Activated T-helper 17 cell treated with anti-CD3 and anti-CD28 coated beads, Interleukin-2, amount 50 U/mL, for 72 hours (primary cell): Measurements from ENCODE around the gene LRRN3. TPM values are rescaled to one million over a fixed set of nuclear protein-coding genes. Genes with fewer than 3 reads are reported as not detected.

ENCODE experiments used
- ATAC-seq: fragments of 150-1000 bp; cut with Tn5 transposase; replicated peaks from 2 replicates; pipeline ENCODE4 v1.10.0; 2021; ENCODE audit warnings: mild to moderate bottlenecking, moderate library complexity
- H3K27ac Mint-ChIP-seq: one replicate; pipeline ENCODE4 v1.8.0; 2022; ENCODE audit warnings: mixed read lengths
- H3K27me3 Mint-ChIP-seq: one replicate; pipeline ENCODE4 v1.8.0; 2022; ENCODE audit warnings: mixed read lengths
- H3K36me3 Mint-ChIP-seq: one replicate; pipeline ENCODE4 v1.8.0; 2022; ENCODE audit warnings: low read depth, mild to moderate bottlenecking, mixed read lengths
- H3K4me1 Mint-ChIP-seq: one replicate; pipeline ENCODE4 v1.8.0; 2022; ENCODE audit warnings: mixed read lengths
- H3K4me3 Mint-ChIP-seq: one replicate; pipeline ENCODE4 v1.8.0; 2022; ENCODE audit warnings: mild to moderate bottlenecking, mixed read lengths
- H3K9me3 Mint-ChIP-seq: one replicate; pipeline ENCODE4 v1.8.0; 2022; ENCODE audit warnings: mixed read lengths
- total RNA-seq, 2 donors: library from RNA; stranded (reverse); gene quantifications; one replicate each; pipeline ENCODE4 v1.2.3, GENCODE V29; 2022

LRRN3 gene
- total RNA-seq, 2 donors from 2014 or later, result 9.6 to 30.4 TPM

GRCh38 chr7:111088328-111088727 lies 2.6 kb upstream of the LRRN3 start:
- no peaks in the 10 kb centered on the region for H3K27me3 Mint-ChIP-seq
- H3K4me3 Mint-ChIP-seq, result peak overlapping the region; percentile 26
- no peak for ATAC-seq
- H3K4me1 Mint-ChIP-seq, result peaks cover 46% of the 10 kb centered on the region
- H3K27ac Mint-ChIP-seq, result peak overlapping the region; percentile 62
- H3K36me3 Mint-ChIP-seq, result no peaks in the 10 kb centered on the region
- no peaks in the 10 kb centered on the region for H3K9me3 Mint-ChIP-seq

GRCh38 chr7:111089822-111090426 lies 1.0 kb upstream of the LRRN3 start:
- no peak for ATAC-seq
- Mint-ChIP-seq H3K36me3 (peaks cover 6% of the 10 kb centered on the region), H3K4me1 (peaks cover 35% of the 10 kb centered on the region), H3K4me3 (no peak overlapping the region), H3K27me3 (no peaks in the 10 kb centered on the region), H3K27ac (no peak overlapping the region), H3K9me3 (no peaks in the 10 kb centered on the region)

GRCh38 chr7:111091593-111092358 lies 849 bp downstream of the LRRN3 start:
- Mint-ChIP-seq H3K9me3 (no peaks in the 10 kb centered on the region), H3K36me3 (peaks cover 6% of the 10 kb centered on the region), H3K4me3 (peak overlapping the region; percentile 73), H3K4me1 (peaks cover 22% of the 10 kb centered on the region), H3K27ac (peak overlapping the region; percentile 81), H3K27me3 (no peaks in the 10 kb centered on the region)
- peak; percentile 11 for ATAC-seq

GRCh38 chr7:111092406-111093236 lies 1.7 kb downstream of the LRRN3 start:
- Mint-ChIP-seq H3K27me3 (no peaks in the 10 kb centered on the region), H3K27ac (peak overlapping the region; percentile 84), H3K36me3 (peaks cover 6% of the 10 kb centered on the region), H3K4me1 (peaks cover 21% of the 10 kb centered on the region), H3K4me3 (peak overlapping the region; percentile 73), H3K9me3 (no peaks in the 10 kb centered on the region)
- peak; percentile 75 for ATAC-seq

- Mint-ChIP-seq H3K9me3 (no peaks in the 10 kb centered on the region), H3K27ac (peak overlapping the region; percentile 84), H3K4me3 (peak overlapping the region; percentile 73), H3K27me3 (no peaks in the 10 kb centered on the region), H3K36me3 (peaks cover 6% of the 10 kb centered on the region), H3K4me1 (peaks cover 12% of the 10 kb centered on the region)
- no peak for ATAC-seq
Measured at GRCh38 chr7:111093496-111093895, 2.6 kb downstream of the LRRN3 start.

- no peak for ATAC-seq
- no peaks in the 10 kb centered on the region for H3K27me3 Mint-ChIP-seq
- H3K4me1 Mint-ChIP-seq, result peaks cover 12% of the 10 kb centered on the region
- H3K4me3 Mint-ChIP-seq, result peak overlapping the region; percentile 73
- H3K9me3 Mint-ChIP-seq, result no peaks in the 10 kb centered on the region
- peak overlapping the region; percentile 84 for H3K27ac Mint-ChIP-seq
- H3K36me3 Mint-ChIP-seq, result peaks cover 6% of the 10 kb centered on the region
Measured at GRCh38 chr7:111094419-111094818, 3.5 kb downstream of the LRRN3 start.

GRCh38 chr7:111096997-111097396 lies 6.1 kb downstream of the LRRN3 start:
- peaks cover 12% of the 10 kb centered on the region for H3K4me1 Mint-ChIP-seq
- ATAC-seq, result no peak

GRCh38 chr7:111098011-111098925 lies 7.3 kb downstream of the LRRN3 start:
- no peaks in the 10 kb centered on the region for H3K9me3 Mint-ChIP-seq
- H3K4me1 Mint-ChIP-seq, result peaks cover 4% of the 10 kb centered on the region
- ATAC-seq, result peak; percentile 77
- no peaks in the 10 kb centered on the region for H3K27me3 Mint-ChIP-seq
- H3K27ac Mint-ChIP-seq, result peak overlapping the region; percentile 46
- H3K4me3 Mint-ChIP-seq, result peak overlapping the region; percentile 53
- H3K36me3 Mint-ChIP-seq, result peaks cover 7% of the 10 kb centered on the region

More at GRCh38 chr7:111096997-111097396, 6.1 kb downstream of the LRRN3 start:
- H3K27ac Mint-ChIP-seq, result no peak overlapping the region
- H3K4me3 Mint-ChIP-seq, result no peak overlapping the region
- H3K27me3 Mint-ChIP-seq, result no peaks in the 10 kb centered on the region
- no peaks in the 10 kb centered on the region for H3K9me3 Mint-ChIP-seq
- H3K36me3 Mint-ChIP-seq, result peaks cover 6% of the 10 kb centered on the region

- H3K4me1 Mint-ChIP-seq, result no peaks in the 10 kb centered on the region
- peak overlapping the region; percentile 53 for H3K4me3 Mint-ChIP-seq
- H3K36me3 Mint-ChIP-seq, result peaks cover 13% of the 10 kb centered on the region
- no peaks in the 10 kb centered on the region for H3K27me3 Mint-ChIP-seq
- ATAC-seq, result no peak
- no peak overlapping the region for H3K27ac Mint-ChIP-seq
- no peaks in the 10 kb centered on the region for H3K9me3 Mint-ChIP-seq
Measured at GRCh38 chr7:111098926-111099250, 8.0 kb downstream of the LRRN3 start.

GRCh38 chr7:111101856-111102646 lies 11.1 kb downstream of the LRRN3 start:
- Mint-ChIP-seq H3K36me3 (peaks cover 7% of the 10 kb centered on the region), H3K4me3 (no peak overlapping the region), H3K9me3 (no peaks in the 10 kb centered on the region), H3K27ac (no peak overlapping the region), H3K4me1 (peaks cover 4% of the 10 kb centered on the region), H3K27me3 (no peaks in the 10 kb centered on the region)
- peak; percentile 57 for ATAC-seq

- ATAC-seq, result no peak
- Mint-ChIP-seq H3K4me1 (peaks cover 4% of the 10 kb centered on the region), H3K9me3 (no peaks in the 10 kb centered on the region), H3K27me3 (no peaks in the 10 kb centered on the region), H3K4me3 (no peak overlapping the region), H3K36me3 (peaks cover 7% of the 10 kb centered on the region), H3K27ac (no peak overlapping the region)
Measured at GRCh38 chr7:111103136-111103535, 12.2 kb downstream of the LRRN3 start.

GRCh38 chr7:111103678-111104274 lies 12.8 kb downstream of the LRRN3 start:
- Mint-ChIP-seq H3K27me3 (no peaks in the 10 kb centered on the region), H3K36me3 (peaks cover 7% of the 10 kb centered on the region), H3K4me3 (no peak overlapping the region), H3K27ac (no peak overlapping the region), H3K9me3 (no peaks in the 10 kb centered on the region), H3K4me1 (peaks cover 4% of the 10 kb centered on the region)
- peak; percentile 43 for ATAC-seq

GRCh38 chr7:111104710-111105109 lies 13.8 kb downstream of the LRRN3 start:
- ATAC-seq, result no peak
- Mint-ChIP-seq H3K36me3 (peaks cover 7% of the 10 kb centered on the region), H3K9me3 (no peaks in the 10 kb centered on the region), H3K4me1 (peaks cover 4% of the 10 kb centered on the region), H3K27ac (peak overlapping the region; percentile 23), H3K27me3 (no peaks in the 10 kb centered on the region), H3K4me3 (no peak overlapping the region)
